ENCODE measurements around the gene WDR55. TPM values are rescaled to one million over a fixed set of nuclear protein-coding genes. Genes with fewer than 3 reads are reported as not detected.

The WDR55 gene
- total RNA-seq, 4 donors from 2014 or later = 11.4 to 31.6 (median 19.8) TPM

GRCh38 chr5:140637371-140638100, 27.2 kb upstream of the WDR55 start:
- TF ChIP-seq CTCF (IDR thresholded peaks at IDR 0.05; ENCODE audit: low read depth) = no peak

- no peak for TF ChIP-seq CTCF (IDR thresholded peaks at IDR 0.05; ENCODE audit: low read depth)
Measured at GRCh38 chr5:140639148-140639981, 25.3 kb upstream of the WDR55 start, which contains the start of gene TMCO6. Gene TMCO6, plus strand, starts transcription at chr5:140639451. Its CDS starts 77 bp downstream, at chr5:140639528.

- no peak for TF ChIP-seq CTCF (IDR thresholded peaks at IDR 0.05; ENCODE audit: low read depth)
Measured at GRCh38 chr5:140641716-140642115, 23.0 kb upstream of the WDR55 start.

- TF ChIP-seq CTCF (IDR thresholded peaks at IDR 0.05; ENCODE audit: low read depth) = no peak
Measured at GRCh38 chr5:140642718-140643117, 22.0 kb upstream of the WDR55 start.

- no peak for TF ChIP-seq CTCF (IDR thresholded peaks at IDR 0.05; ENCODE audit: low read depth)
Measured at GRCh38 chr5:140647042-140647419, 17.7 kb upstream of the WDR55 start.

- no peak for TF ChIP-seq CTCF (IDR thresholded peaks at IDR 0.05; ENCODE audit: low read depth)
Measured at GRCh38 chr5:140658870-140659269, 5.8 kb upstream of the WDR55 start.

- no peak for TF ChIP-seq CTCF (IDR thresholded peaks at IDR 0.05; ENCODE audit: low read depth)
Measured at GRCh38 chr5:140664030-140664358, 710 bp upstream of the WDR55 start.
